NCI-H187 (cell line): ENCODE measurements around the gene ZBED6.
A peak's percentile ranks its signal among the peaks of the same experiment; 100 is the strongest.
"Not testable (repeated sequence)": the region's sequence is repeated elsewhere in the genome, so short reads cannot be mapped to it uniquely, and the experiment has no call there.

Experiments
- DNase-seq, 2 experiments: peaks; one replicate each; lab custom pipeline; 2025; lab: John Stamatoyannopoulos, UW

ZBED6 gene, protein sequence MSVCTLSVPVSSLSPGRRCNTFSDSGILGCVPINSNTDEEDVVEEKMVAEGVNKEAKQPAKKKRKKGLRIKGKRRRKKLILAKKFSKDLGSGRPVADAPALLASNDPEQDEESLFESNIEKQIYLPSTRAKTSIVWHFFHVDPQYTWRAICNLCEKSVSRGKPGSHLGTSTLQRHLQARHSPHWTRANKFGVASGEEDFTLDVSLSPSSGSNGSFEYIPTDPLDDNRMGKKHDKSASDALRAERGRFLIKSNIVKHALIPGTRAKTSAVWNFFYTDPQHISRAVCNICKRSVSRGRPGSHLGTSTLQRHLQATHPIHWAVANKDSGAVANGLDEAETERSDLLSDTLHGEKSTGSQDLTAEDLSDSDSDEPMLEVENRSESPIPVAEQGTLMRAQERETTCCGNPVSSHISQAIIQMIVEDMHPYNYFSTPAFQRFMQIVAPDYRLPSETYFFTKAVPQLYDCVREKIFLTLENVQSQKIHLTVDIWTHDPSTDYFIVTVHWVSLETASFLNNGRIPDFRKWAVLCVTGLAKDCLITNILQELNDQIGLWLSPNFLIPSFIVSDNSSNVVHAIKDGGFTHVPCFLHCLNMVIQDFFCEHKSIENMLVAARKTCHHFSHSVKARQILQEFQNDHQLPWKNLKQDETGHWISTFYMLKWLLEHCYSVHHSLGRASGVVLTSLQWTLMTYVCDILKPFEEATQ (N-terminal part only)

GRCh38 chr1:203795441-203796235 is at the start of gene ZBED6, which contains the start of gene ZC3H11A:
Gene ZBED6, plus strand, starts transcription at chr1:203795623. Its CDS starts 1,900 bp downstream, at chr1:203797523.
Gene ZC3H11A, plus strand, starts transcription at chr1:203795623. Its CDS starts 21,448 bp downstream, at chr1:203817071.
- peak; percentile 99 to 100 for DNase-seq

- no peak for DNase-seq
Measured at GRCh38 chr1:203746281-203746680, 49.1 kb upstream of the ZBED6 start.

DNA sequence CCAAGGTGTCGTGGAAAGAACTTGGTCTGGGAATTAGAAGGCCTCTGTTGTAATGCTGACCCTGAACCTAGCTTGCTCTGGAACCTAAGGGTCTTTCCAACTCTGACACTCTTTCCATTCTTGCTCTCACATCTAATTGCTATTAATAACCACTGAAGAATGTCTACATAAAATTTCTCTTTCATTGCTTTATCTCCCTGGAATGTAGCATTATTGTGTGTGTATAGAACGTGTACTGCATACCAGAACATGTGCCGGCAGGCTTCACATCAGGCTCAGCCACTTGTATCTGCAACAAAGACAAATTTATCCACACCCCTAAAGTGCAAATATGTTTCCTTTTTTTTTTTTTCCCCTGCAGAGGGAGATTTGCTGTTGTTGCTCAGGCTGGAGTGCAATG is 44.4 kb upstream of the ZBED6 start:
- no peak for DNase-seq

DNA sequence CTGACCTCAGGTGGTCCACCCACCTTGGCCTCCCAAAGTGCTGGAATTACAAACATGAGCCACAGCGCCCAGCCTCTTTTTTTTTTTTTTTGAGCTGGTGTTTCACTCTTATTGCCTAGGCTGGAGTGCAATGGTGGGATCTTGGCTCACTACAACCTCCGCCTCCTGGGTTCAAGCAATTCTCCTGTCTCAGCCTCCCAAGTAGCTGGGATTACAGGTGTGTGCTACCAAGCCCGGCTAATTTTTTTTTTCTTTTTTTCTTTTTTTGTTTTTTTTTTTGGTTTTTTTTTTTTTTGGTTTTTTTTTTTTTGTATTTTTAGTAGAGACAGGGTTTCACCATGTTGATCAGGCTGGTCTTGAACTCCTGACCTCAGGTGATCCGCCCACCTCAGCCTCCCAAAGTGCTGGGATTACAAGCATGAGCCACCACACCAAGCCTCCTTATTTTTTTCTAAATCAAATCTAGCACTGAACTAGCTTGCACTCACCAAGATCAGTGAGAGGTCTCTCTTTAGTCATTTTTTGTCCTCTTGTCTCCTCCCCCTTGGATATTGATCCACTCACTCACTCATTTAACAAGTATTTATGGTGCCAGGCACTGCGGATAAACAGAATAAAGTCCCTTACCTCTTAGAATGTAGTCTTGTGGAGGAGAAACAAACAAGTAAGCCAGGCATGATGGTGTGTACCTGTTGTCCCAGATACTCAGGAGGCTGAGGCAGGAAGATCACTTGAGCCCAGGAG is 43.6 kb upstream of the ZBED6 start:
- DNase-seq, result not testable (repeated sequence)

DNA sequence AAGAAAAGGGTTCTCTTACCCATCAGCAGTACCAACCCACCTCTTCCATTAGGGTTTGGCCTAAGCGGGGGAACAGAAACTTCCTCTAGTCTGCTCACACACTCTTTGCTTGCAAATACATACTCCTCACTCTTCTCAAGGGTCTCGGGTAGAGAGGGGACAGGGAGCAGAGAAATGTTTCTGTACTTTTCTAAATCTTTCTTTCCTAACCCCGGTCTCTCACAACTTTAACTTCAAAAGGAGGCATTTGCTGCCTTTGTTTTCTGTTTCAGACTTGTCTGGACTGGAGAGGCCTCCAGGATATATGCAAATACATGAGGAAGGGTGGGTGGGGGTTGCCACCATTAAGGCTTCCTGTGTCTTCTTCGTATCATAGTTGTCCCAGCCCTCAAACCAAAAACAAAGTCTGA is 41.0 kb upstream of the ZBED6 start:
- DNase-seq, result no peak

GRCh38 chr1:203756036-203756435 is 39.4 kb upstream of the ZBED6 start:
- no peak for DNase-seq

DNA sequence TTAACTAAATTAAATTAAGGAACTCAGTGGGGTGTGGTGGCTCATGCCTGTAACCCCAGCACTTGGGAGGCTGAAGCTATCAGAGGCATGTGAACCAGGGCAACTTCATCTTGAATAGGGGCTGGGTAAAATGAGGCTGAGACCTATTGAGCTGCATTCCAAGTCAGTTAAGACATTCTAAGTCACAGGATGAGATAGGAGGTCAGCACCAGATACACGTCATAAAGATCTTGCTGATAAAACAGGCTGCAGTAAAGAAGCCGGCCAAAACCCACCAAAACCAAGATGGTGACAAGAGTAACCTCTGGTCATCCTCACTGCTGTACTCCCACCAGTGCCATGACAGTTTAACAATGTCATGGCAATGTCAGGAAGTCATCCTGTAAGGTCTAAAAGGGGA is 36.7 kb upstream of the ZBED6 start:
- DNase-seq, result not testable (repeated sequence)

DNA sequence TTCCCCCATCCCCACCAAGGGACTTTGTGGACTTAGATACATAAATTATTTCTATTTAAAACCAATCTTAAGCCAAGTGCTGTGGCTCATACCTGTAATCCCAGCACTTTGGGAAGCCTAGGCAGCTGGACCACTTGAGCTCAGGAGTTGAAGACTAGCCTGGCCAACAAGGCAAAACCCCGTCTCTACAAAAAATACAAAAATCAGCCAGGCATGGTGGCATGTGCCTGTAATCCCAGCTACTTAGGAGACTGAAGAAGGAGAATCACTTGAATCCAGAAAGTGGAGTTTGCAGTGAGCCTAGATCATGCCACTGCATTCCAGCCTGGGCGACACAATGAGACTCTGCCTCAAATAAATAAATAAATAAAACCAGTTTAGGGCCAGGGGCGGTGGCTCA is 34.9 kb upstream of the ZBED6 start:
- no peak for DNase-seq

GRCh38 chr1:203761958-203762357 is 33.5 kb upstream of the ZBED6 start:
- DNase-seq, result not testable (repeated sequence)

GRCh38 chr1:203763505-203763904 is 31.9 kb upstream of the ZBED6 start:
- no peak for DNase-seq

- DNase-seq, result no peak
Measured at GRCh38 chr1:203764105-203765028, 31.1 kb upstream of the ZBED6 start.

DNA sequence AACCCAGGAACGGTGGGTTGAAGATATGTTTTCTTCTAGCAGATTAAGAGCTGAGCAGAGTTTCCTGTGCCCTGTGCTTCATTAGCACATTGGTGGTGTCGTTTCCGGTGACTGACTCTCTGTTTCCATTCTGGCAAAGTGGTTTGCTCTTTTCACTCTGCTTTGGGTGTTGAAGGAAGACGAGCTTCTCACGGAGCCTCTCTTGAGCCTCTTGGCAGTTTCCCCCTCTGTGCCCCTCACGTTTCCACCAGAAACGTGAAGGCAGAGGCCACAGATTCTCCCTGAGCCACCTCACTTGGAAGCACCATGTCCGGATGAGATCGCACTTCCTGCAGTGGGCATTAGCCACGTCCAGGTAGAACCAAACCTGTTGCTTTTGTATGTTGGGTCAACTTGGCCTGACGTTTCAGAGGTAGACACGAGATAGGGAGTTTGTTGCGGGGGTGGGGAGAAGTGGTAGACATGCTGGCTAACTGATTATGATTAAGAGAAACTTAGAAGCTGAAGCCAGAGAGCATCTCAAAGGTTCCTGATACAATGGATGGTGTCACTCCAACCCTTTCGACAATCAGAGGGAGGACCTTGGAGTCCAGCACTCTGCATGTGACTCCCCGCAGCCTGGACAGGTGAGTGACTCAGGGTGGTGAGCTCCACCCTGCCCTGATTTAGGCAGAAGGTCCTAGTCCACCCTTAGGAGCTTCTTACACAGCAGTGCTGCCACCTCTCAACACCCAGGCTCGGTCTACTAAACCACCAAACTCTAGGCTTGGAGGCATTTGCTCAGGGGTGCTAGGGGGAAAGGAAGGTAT is 30.2 kb upstream of the ZBED6 start, which contains the start of gene LAX1:
TSS of gene LAX1 (plus strand) at position 155 of the 809 bp plus-strand sequence. CDS start at position 538, 383 bp downstream.
- DNase-seq, result no peak

DNA sequence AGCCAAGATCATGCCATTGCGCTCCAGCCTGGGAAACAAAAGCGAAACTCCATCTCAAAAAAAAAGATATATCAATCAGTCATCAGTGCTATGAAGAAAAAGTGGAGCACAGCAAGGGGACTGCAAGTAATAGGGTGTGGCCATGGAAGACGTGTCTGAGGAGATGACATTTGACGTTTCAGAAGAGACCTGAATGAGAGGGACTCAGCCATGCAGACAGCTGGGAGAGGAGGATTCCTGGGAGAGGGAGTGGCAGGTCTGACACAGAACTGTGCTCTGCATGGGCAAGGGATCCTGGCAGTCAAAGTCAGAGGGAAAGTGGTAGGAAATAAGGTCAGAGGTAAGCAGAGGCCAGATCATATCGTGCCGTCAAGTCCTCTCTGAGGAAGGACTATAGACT is 27.2 kb upstream of the ZBED6 start:
- DNase-seq, result no peak

DNA sequence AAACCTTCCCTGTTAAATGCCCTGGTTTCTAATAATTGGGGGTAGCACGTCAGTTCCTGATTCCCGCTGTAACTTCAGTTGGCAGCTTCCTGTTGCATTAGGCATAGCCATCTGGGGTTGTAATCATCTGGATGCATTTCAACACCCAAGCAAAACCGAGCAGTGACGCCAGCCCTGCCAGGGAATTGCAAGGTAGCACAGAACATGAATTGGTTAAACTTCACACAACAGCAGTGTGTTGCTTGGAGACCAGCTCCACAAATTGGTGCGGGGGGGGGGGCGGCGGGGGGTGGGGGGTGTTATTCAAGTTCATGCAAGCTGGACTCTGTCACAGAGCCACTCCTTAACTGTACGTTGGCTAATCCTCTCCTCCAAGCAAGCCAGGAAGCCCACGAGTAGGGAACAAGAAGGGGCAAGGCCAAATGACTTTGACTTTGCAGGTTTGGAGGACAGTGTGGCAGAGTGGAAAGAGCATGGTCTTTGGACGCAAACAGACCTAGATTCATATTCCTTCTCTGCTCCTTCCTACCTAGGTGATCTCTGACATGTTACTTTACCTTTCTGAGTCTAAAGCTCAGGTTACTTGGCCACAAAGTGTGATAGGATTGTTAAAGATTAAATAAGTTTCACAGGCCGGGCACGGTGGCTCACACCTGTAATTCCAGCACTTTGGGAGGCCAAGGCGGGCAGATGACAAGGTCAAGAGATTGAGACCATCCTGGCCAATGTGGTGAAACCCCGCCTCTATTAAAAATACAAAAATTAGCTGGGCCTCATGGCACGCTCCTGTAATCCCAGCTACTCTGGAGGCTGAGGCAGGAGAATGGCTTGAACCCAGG is 25.7 kb upstream of the ZBED6 start:
- no peak for DNase-seq

GRCh38 chr1:203771901-203772301 is 23.5 kb upstream of the ZBED6 start:
- DNase-seq, result no peak

DNA sequence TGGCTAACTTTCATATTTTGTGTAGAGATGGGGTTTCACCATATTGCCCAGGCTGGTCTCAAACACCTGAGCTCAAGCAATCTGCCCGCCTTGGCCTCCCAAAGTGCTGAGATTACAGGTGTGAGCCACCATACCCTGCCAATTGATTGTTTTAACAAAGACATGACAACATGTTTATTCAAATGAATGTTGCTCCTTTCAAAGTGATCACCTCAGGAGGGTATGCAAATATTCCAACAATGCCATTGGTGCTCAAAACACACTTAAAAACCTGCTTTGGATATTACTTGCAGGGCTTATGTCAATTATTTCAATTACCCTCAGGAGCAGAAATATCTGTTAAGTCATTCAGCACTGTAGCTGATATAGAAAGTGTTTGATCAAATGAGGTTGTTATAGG is 22.6 kb upstream of the ZBED6 start:
- no peak for DNase-seq

- DNase-seq, result no peak
Measured at GRCh38 chr1:203776636-203777035, 18.8 kb upstream of the ZBED6 start.

GRCh38 chr1:203777596-203777995 is 17.8 kb upstream of the ZBED6 start:
- DNase-seq, result no peak

- DNase-seq, result no peak
Measured at GRCh38 chr1:203778146-203778545, 17.3 kb upstream of the ZBED6 start.
